HG03378 (cell line): Measurements from ENCODE around the gene KCNIP2.

Experiments
- ATAC-seq: cut with Tn5 transposase; IDR thresholded peaks from one replicate; pipeline ENCODE4 v1.9.1; 2021; ENCODE audit warnings: mild to moderate bottlenecking, moderate library complexity; ENCODE audit not compliant: unreplicated experiment

Gene KCNIP2

GRCh38 chr10:101785801-101786200 lies 57.8 kb downstream of the KCNIP2 start:
- no peak for ATAC-seq

GRCh38 chr10:101784558-101784957 lies 59.0 kb downstream of the KCNIP2 start:
- ATAC-seq, result no peak

DNA sequence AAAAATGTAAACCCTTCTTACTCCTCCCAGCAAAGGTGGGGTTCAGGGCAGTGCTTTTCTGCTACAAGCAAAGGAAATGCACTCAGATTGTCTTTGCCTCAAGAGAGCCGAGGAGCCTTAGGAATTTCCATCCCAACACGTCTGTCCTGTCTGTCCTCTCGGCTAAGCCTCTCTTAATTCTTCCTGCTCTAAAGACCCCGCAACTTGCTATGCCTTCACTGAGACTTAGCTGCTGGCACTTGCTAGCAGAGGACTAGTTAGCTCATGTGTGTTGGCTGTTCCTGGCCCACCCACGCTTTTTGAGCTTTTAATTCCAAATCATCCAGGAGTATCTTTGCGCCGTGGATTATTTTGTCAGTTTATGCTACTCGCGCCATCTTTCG lies 59.9 kb downstream of the KCNIP2 start:
- no peak for ATAC-seq

GRCh38 chr10:101782811-101783735 lies 60.5 kb downstream of the KCNIP2 start, which contains the start of gene NPM3:
Gene NPM3, minus strand, starts transcription at chr10:101783446. Its CDS starts 56 bp downstream, at chr10:101783390.
- no peak for ATAC-seq

- ATAC-seq, result no peak
Measured at GRCh38 chr10:101781984-101782810, 61.4 kb downstream of the KCNIP2 start.

DNA sequence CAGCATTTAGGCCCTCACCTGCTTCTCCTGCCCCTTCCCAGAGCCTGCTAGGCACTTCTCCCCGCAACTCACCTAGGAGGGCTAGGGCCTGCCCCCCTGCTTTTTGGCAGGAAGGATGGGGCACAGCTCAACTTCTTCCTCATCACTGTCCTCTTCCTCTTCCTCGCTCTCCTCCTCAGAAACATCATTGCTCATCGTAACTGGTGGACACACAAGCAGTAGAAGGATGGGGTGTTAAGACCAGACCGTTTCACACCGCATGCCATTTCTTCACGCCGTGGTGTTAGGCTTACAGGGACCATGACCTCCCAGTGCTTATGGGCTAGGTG lies 62.0 kb downstream of the KCNIP2 start:
- ATAC-seq, result no peak

- ATAC-seq, result no peak
Measured at GRCh38 chr10:101780818-101781654, 62.6 kb downstream of the KCNIP2 start.

- no peak for ATAC-seq
Measured at GRCh38 chr10:101780187-101780817, 63.3 kb downstream of the KCNIP2 start.

DNA sequence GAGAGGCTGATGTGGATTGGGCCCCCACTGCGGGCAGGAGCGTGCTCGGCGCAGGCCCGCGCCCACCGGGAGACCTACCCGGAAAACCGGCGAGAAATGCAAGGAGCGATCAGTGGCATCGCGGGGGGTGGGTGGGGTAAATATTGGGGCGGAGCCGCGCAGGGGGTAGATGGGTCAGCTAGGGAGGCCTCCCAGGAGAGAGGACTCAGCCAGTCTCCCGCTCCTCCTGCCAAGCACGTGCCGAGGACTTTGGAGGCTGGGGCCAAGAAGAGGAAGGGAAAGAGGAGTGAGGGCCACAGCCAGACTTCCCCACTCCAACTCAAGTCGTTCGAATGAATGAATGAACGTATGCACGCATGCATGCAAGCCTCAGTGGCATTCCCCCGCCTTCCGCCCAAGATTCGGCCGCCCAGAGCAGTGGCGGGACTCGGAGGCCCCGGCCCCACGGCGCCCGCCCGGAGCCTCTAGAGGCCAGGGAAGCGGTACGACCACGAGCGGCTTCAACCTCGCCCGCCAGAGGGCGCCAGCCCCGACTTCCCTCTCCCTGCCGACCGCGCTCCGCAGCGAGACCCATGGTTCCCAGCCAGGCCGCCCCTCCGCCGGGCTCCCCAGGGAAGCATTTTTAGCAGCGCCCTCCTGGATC lies 63.9 kb downstream of the KCNIP2 start:
- no peak for ATAC-seq

- ATAC-seq, result no peak
Measured at GRCh38 chr10:101778781-101779543, 64.6 kb downstream of the KCNIP2 start.

- ATAC-seq, result no peak
Measured at GRCh38 chr10:101778151-101778780, 65.3 kb downstream of the KCNIP2 start.

GRCh38 chr10:101777619-101778145 lies 65.9 kb downstream of the KCNIP2 start:
- ATAC-seq, result no peak

DNA sequence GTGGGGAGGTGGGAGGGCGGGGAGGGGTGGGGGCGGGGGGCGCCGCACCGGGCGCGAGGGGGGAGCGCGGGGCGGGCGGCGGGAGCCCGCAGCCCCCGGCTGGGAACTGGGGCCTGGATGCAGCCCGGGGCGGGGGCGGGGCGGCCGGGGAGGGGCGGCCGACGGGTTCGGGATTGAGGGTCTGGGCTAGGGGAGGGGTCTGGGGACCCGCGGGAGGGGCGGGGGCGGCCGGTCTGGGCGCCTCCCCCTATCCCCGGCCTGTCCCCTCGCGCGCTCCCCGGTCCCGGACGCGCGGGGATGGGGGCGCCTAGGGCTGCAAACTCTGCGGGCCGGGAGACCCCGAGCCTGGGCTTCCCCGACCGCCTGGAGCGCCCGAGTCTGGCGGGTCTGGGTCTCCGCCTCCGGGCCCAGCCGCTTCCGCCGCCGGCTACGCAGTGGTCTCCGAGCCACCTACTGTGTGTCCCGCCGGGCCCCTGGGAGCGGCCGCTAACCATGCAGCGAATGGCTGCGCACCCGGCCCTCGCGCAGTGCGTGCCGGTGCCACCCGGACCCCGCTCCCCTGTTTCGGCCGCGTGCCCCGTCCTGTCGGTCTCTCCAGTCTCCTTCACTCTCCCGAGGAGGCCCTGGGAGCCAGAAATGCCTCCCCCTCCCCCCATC lies 67.3 kb downstream of the KCNIP2 start:
- ATAC-seq, result no peak
